ENCODE results near the gene NEK7. TPM values are rescaled to one million over a fixed set of nuclear protein-coding genes. Genes with fewer than 3 reads are reported as not detected.

The NEK7 gene
- total RNA-seq = 33.6 and 42.0 TPM in 2 replicates

GRCh38 chr1:198156745-198157240 lies at the start of gene NEK7:
Gene NEK7, plus strand, starts transcription at chr1:198156998. Its CDS starts 75,583 bp downstream, at chr1:198232581.

Other genes with a start within 250 kb of the NEK7 start
- not detected in 2 replicates for gene LHX9, start 239.6 kb upstream of the NEK7 start, total RNA-seq

Data from mammary microvascular endothelial cell (primary cell).